Measurements from ENCODE around the gene LRRC49.
"Not testable (repeated sequence)": the region's sequence is repeated elsewhere in the genome, so short reads cannot be mapped to it uniquely, and the experiment has no call there.

The LRRC49 gene

GRCh38 chr15:70866982-70867641 lies 25.5 kb upstream of the LRRC49 start:
- DNase-seq (ENCODE audit: low read depth in 2 of 2, low spot score in 1 of 2): no peak

GRCh38 chr15:70867911-70868467 lies 24.6 kb upstream of the LRRC49 start:
- DNase-seq (ENCODE audit: low read depth in 2 of 2, low spot score in 1 of 2): no peak

GRCh38 chr15:70869346-70869745 lies 23.3 kb upstream of the LRRC49 start:
- no peak for DNase-seq (ENCODE audit: low read depth in 2 of 2, low spot score in 1 of 2)

GRCh38 chr15:70870051-70870450 lies 22.6 kb upstream of the LRRC49 start:
- no peak for DNase-seq (ENCODE audit: low read depth in 2 of 2, low spot score in 1 of 2)

- DNase-seq (ENCODE audit: low read depth in 2 of 2, low spot score in 1 of 2): not testable (repeated sequence)
Measured at GRCh38 chr15:70871490-70871889, 21.1 kb upstream of the LRRC49 start.

GRCh38 chr15:70873232-70874054 lies 19.2 kb upstream of the LRRC49 start:
- no peak for DNase-seq (ENCODE audit: low read depth in 2 of 2, low spot score in 1 of 2)

GRCh38 chr15:70875001-70875782 lies 17.4 kb upstream of the LRRC49 start:
- no peak for DNase-seq (ENCODE audit: low read depth in 2 of 2, low spot score in 1 of 2)

- no peak for DNase-seq (ENCODE audit: low read depth in 2 of 2, low spot score in 1 of 2)
Measured at GRCh38 chr15:70876011-70876410, 16.6 kb upstream of the LRRC49 start.

GRCh38 chr15:70876683-70877082 lies 15.9 kb upstream of the LRRC49 start:
- DNase-seq (ENCODE audit: low read depth in 2 of 2, low spot score in 1 of 2): no peak

- no peak for DNase-seq (ENCODE audit: low read depth in 2 of 2, low spot score in 1 of 2)
Measured at GRCh38 chr15:70879401-70879800, 13.2 kb upstream of the LRRC49 start.

GRCh38 chr15:70880781-70881180 lies 11.8 kb upstream of the LRRC49 start:
- no peak for DNase-seq (ENCODE audit: low read depth in 2 of 2, low spot score in 1 of 2)

- no peak for DNase-seq (ENCODE audit: low read depth in 2 of 2, low spot score in 1 of 2)
Measured at GRCh38 chr15:70882361-70882760, 10.3 kb upstream of the LRRC49 start.

GRCh38 chr15:70892912-70893560 lies 410 bp downstream of the LRRC49 start:
- no peak for DNase-seq (ENCODE audit: low read depth in 2 of 2, low spot score in 1 of 2)

- no peak for DNase-seq (ENCODE audit: low read depth in 2 of 2, low spot score in 1 of 2)
Measured at GRCh38 chr15:70902107-70902506, 9.5 kb downstream of the LRRC49 start.

- DNase-seq (ENCODE audit: low read depth in 2 of 2, low spot score in 1 of 2): no peak
Measured at GRCh38 chr15:70906842-70907241, 14.2 kb downstream of the LRRC49 start.

- no peak for DNase-seq (ENCODE audit: low read depth in 2 of 2, low spot score in 1 of 2)
Measured at GRCh38 chr15:70907784-70908471, 15.3 kb downstream of the LRRC49 start.

- DNase-seq (ENCODE audit: low read depth in 2 of 2, low spot score in 1 of 2): no peak
Measured at GRCh38 chr15:70910958-70911357, 18.3 kb downstream of the LRRC49 start.

- DNase-seq (ENCODE audit: low read depth in 2 of 2, low spot score in 1 of 2): no peak
Measured at GRCh38 chr15:70912187-70912586, 19.6 kb downstream of the LRRC49 start.

- no peak for DNase-seq (ENCODE audit: low read depth in 2 of 2, low spot score in 1 of 2)
Measured at GRCh38 chr15:70916531-70916930, 23.9 kb downstream of the LRRC49 start.

GRCh38 chr15:70917955-70918354 lies 25.3 kb downstream of the LRRC49 start:
- DNase-seq (ENCODE audit: low read depth in 2 of 2, low spot score in 1 of 2): no peak

Measured in stimulated activated CD8-positive, alpha-beta memory T cell treated with anti-CD3 and anti-CD28 coated beads, Interleukin-4, amount 100 ng/mL, for 4 hours (primary cell).